ENCODE measurements around the gene FOXRED2.

The FOXRED2 gene

GRCh38 chr22:36514766-36515165, 7.9 kb upstream of the FOXRED2 start:
- no peak for DNase-seq

DNA sequence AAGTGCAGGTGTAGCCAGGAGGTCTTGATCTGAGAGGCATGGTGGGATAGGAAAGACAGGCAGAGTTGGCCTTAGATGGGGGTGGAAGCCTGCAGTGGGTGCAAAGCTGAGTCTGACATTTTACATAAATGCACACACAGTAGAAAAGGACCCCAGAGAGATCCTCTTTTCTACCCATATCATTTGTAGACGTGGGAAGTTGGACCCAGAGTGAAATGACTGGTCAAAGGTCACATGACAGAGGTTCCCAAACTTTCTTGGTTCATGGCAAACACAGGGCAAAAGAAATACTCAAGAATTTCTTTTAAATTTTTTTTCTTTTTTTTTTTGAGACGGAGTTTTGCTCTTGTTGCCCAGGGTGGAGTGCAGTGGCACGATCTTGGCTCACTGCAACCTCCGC, 6.2 kb upstream of the FOXRED2 start:
- DNase-seq: no peak

- no peak for DNase-seq
These were observed 5.5 kb upstream of the FOXRED2 start for GRCh38 chr22:36512333-36512732.

- peak; percentile 36 for DNase-seq
These were observed 4.4 kb upstream of the FOXRED2 start for GRCh38 chr22:36510966-36511881.

GRCh38 chr22:36510384-36510783, 3.5 kb upstream of the FOXRED2 start:
- DNase-seq: no peak

- no peak for DNase-seq
These were observed 724 bp upstream of the FOXRED2 start for GRCh38 chr22:36507518-36508010.

GRCh38 chr22:36505998-36506635, 723 bp downstream of the FOXRED2 start:
- DNase-seq: no peak

- DNase-seq: no peak
These were observed 8.8 kb downstream of the FOXRED2 start for GRCh38 chr22:36497910-36498665.

DNA sequence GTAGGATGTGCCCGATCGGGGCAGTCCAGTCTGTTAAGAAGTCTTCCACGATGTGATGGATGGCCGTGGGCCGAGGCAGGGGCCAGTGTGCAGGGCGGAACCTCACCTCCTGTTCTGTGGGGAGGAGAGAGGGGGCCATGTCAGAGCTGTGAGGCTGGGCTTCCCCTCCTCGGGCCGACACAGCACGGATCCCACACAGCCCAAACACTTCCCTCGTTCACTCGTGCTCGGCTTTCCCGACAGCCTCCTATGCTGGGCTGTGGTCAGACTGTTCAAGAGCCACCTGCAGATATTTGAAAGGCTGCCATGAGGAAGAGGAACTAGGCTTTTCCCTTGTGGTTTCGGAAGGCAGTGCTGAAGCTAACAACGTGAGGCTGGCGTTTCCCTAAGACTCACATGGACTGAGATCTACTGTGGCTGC, 13.1 kb downstream of the FOXRED2 start:
- no peak for DNase-seq

GRCh38 chr22:36492109-36492508, 14.7 kb downstream of the FOXRED2 start:
- no peak for DNase-seq

DNA sequence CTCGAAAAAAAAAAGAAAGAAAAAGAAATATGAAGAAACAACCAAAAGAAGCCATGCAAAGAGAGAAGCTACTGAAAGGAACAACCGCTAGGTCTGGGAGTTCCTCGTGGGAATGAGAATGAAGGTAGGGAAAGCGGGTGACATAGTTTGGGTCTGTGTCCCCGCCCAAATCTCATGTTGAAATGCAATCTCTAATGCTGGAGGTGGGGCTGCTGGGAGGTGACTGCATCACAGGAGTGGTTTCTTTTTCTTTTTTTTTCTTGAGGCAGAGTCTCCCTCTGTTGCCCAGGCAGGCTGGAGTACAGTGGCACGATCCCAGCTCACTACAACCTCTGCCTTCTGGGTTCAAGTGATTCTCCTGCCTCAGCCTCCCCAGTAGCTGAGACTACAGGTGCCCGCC, 15.7 kb downstream of the FOXRED2 start:
- DNase-seq: no peak

GRCh38 chr22:36486619-36487384, 20.0 kb downstream of the FOXRED2 start:
- DNase-seq: peak; percentile 65

- peak; percentile 94 for DNase-seq
These were observed 25.3 kb downstream of the FOXRED2 start, which contains the start of gene TXN2 for GRCh38 chr22:36481393-36482168. Gene TXN2 (minus strand): TSS chr22:36481640. CDS start chr22:36480837, 803 bp downstream.

- no peak for DNase-seq
These were observed 25.9 kb downstream of the FOXRED2 start for GRCh38 chr22:36480941-36481392.

- DNase-seq: no peak
These were observed 27.9 kb downstream of the FOXRED2 start for GRCh38 chr22:36478966-36479365.

DNA sequence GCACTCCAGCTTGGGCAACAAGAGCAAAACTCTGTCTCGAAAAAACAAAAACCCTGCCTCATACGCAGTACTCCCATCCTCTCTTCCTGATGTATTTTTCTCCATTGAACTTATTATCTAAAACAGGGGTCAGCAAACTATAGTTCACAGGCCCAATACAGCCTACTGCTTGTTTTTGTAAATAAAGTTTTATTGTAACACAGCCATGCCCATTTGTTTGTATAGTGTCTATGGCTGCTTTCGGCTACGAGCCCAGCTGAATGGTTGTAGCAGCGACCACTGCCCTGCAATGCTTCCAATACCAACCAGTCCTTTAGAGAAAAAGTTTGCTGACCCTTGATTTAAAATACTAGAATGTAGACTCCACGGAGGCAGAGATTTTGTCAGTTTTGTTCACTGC, 31.5 kb downstream of the FOXRED2 start:
- no peak for DNase-seq

DNA sequence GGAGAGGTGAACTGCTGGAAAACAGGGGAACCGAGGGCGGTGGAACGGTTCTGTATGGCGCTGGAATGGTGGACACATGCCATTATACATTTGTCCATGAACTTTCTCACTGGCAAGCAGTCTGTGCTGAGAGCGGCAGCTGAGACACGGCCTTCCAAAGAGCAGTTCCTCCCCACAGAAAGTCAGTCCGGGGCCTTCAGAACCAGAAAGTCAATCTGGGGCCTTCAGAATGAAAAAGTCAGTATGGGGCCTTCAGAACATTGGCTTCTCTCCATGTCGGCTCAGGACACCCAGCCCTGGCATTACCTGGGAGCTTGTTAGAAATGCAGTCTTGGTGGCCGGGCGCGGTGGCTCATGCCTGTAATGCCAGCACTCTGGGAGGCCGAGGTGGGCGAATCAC, 34.2 kb downstream of the FOXRED2 start:
- DNase-seq: no peak

DNA sequence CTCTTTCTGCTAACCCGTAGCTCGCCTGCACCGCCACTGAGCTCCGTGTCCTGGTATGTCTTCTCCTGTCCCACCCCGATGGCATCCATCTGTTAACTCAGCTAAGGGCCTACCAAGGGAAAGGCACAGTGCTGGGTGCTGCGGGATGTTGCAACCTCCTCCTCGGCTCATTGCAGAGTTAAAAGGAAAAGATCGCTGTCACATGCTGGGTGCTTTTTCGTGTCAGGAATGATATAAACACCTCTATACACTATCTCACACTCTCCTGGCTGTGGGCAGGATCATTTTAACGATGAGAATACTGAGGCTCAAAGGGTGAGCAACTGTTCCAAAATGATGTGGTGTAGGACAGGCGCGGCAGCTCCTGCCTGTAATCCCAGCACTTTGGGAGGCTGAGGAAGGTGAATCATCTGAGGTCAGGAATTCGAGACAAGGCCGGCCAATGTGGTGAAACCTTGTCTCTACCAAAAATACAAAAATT, 35.5 kb downstream of the FOXRED2 start:
- DNase-seq: no peak

- DNase-seq: no peak
These were observed 35.9 kb downstream of the FOXRED2 start for GRCh38 chr22:36470994-36471331.

DNA sequence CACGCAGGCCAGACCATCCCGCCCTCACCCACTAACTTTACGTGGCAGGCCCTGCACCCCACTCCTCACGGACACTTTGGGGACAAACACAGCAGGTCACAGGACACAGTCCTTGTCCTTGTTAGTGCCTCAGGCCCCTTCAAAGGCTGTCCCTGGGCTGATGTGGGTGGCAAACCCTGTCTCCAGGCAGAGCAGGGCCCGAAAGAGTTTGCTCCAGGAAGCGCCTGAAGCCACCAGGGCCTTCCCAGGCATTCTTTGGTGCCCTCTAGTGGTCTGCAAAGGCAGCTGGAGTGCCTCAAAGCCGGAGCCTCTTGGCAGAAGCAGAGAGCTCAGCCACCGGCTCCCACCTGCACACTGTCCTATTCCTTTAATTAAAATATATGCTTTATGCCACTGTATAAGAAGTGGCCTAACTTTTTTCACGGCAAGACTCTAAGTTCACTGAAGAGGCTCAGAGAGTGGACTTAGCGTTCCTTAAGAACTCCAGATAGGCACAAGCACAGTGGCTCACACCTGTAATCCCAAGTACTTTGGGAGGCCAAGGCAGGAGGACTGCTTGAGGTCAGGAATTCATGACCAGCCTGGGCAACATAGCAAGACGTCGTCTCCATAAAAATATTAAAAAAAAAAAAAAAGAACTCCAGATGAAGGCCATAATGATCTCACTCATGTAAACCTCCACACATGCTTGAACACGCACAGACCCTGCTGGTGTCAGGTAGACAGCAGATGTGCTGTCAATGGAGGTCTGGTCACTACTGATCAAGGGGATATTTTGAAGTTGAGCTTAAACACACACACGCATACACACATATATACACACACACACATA, 36.5 kb downstream of the FOXRED2 start:
- DNase-seq: peak; percentile 72

Measured in stimulated activated CD4-positive, alpha-beta T cell treated with anti-CD3 and anti-CD28 coated beads, Interleukin-4, amount 100 ng/mL, for 1 hour (primary cell).